ENCODE data around the gene WAPL.

The WAPL gene

GRCh38 chr10:86419101-86419500 is 102.5 kb downstream of the WAPL start:
- Mint-ChIP-seq H3K27ac (peak overlapping the region; percentile 1), H3K4me1 (ENCODE audit: low read depth) (peaks cover 25% of the 10 kb centered on the region), H3K9me3 (no peaks in the 10 kb centered on the region)

GRCh38 chr10:86415583-86415982 is 106.0 kb downstream of the WAPL start:
- peaks cover 58% of the 10 kb centered on the region for H3K4me1 Mint-ChIP-seq (ENCODE audit: low read depth)
- no peak overlapping the region for H3K4me3 Mint-ChIP-seq
- H3K9me3 Mint-ChIP-seq = peaks cover 6% of the 10 kb centered on the region
- no peak overlapping the region for H3K27ac Mint-ChIP-seq
- peaks cover 7% of the 10 kb centered on the region for H3K36me3 Mint-ChIP-seq (ENCODE audit: low read depth)
- no peaks in the 10 kb centered on the region for H3K27me3 Mint-ChIP-seq

More at GRCh38 chr10:86419101-86419500, 102.5 kb downstream of the WAPL start:
- H3K36me3 Mint-ChIP-seq (ENCODE audit: low read depth) = no peaks in the 10 kb centered on the region
- H3K27me3 Mint-ChIP-seq = no peaks in the 10 kb centered on the region
- H3K4me3 Mint-ChIP-seq = no peak overlapping the region

- Mint-ChIP-seq H3K4me3 (no peak overlapping the region), H3K36me3 (ENCODE audit: low read depth) (peaks cover 8% of the 10 kb centered on the region), H3K4me1 (ENCODE audit: low read depth) (peaks cover 60% of the 10 kb centered on the region), H3K27me3 (no peaks in the 10 kb centered on the region), H3K9me3 (peaks cover 7% of the 10 kb centered on the region), H3K27ac (peak overlapping the region; percentile 22)
Observed at GRCh38 chr10:86415116-86415515, 106.5 kb downstream of the WAPL start.

GRCh38 chr10:86413046-86413728 is 108.4 kb downstream of the WAPL start:
- H3K4me1 Mint-ChIP-seq (ENCODE audit: low read depth) = peaks cover 55% of the 10 kb centered on the region
- no peaks in the 10 kb centered on the region for H3K27me3 Mint-ChIP-seq
- peaks cover 7% of the 10 kb centered on the region for H3K9me3 Mint-ChIP-seq
- H3K4me3 Mint-ChIP-seq = peak overlapping the region; percentile 64
- H3K36me3 Mint-ChIP-seq (ENCODE audit: low read depth) = peaks cover 8% of the 10 kb centered on the region
- H3K27ac Mint-ChIP-seq = peak overlapping the region; percentile 86

GRCh38 chr10:86411852-86412560 is 109.6 kb downstream of the WAPL start:
- Mint-ChIP-seq H3K36me3 (ENCODE audit: low read depth) (peaks cover 8% of the 10 kb centered on the region), H3K4me1 (ENCODE audit: low read depth) (peaks cover 54% of the 10 kb centered on the region), H3K27me3 (no peaks in the 10 kb centered on the region), H3K4me3 (peak overlapping the region; percentile 64), H3K9me3 (peaks cover 7% of the 10 kb centered on the region), H3K27ac (peak overlapping the region; percentile 86)

GRCh38 chr10:86411281-86411841 is 110.2 kb downstream of the WAPL start:
- Mint-ChIP-seq H3K4me3 (peak overlapping the region; percentile 64), H3K27me3 (no peaks in the 10 kb centered on the region), H3K9me3 (peaks cover 7% of the 10 kb centered on the region), H3K27ac (peak overlapping the region; percentile 86), H3K4me1 (ENCODE audit: low read depth) (peaks cover 54% of the 10 kb centered on the region), H3K36me3 (ENCODE audit: low read depth) (peaks cover 8% of the 10 kb centered on the region)

- peak overlapping the region; percentile 86 for H3K27ac Mint-ChIP-seq
- H3K36me3 Mint-ChIP-seq (ENCODE audit: low read depth) = peaks cover 8% of the 10 kb centered on the region
- no peak overlapping the region for H3K4me3 Mint-ChIP-seq
- peaks cover 7% of the 10 kb centered on the region for H3K9me3 Mint-ChIP-seq
- H3K4me1 Mint-ChIP-seq (ENCODE audit: low read depth) = peaks cover 49% of the 10 kb centered on the region
- no peaks in the 10 kb centered on the region for H3K27me3 Mint-ChIP-seq
Observed at GRCh38 chr10:86410542-86411124, 111.0 kb downstream of the WAPL start.

GRCh38 chr10:86409183-86409582 is 112.4 kb downstream of the WAPL start:
- H3K27ac Mint-ChIP-seq = no peak overlapping the region
- H3K9me3 Mint-ChIP-seq = peaks cover 7% of the 10 kb centered on the region
- H3K36me3 Mint-ChIP-seq (ENCODE audit: low read depth) = peaks cover 8% of the 10 kb centered on the region
- H3K4me3 Mint-ChIP-seq = no peak overlapping the region
- H3K4me1 Mint-ChIP-seq (ENCODE audit: low read depth) = peaks cover 40% of the 10 kb centered on the region
- H3K27me3 Mint-ChIP-seq = no peaks in the 10 kb centered on the region

GRCh38 chr10:86403183-86403797 is 118.3 kb downstream of the WAPL start:
- Mint-ChIP-seq H3K4me3 (no peak overlapping the region), H3K4me1 (ENCODE audit: low read depth) (peaks cover 18% of the 10 kb centered on the region), H3K9me3 (no peaks in the 10 kb centered on the region), H3K36me3 (ENCODE audit: low read depth) (no peaks in the 10 kb centered on the region), H3K27me3 (no peaks in the 10 kb centered on the region), H3K27ac (no peak overlapping the region)

GRCh38 chr10:86402283-86402941 is 119.2 kb downstream of the WAPL start:
- Mint-ChIP-seq H3K9me3 (no peaks in the 10 kb centered on the region), H3K36me3 (ENCODE audit: low read depth) (no peaks in the 10 kb centered on the region), H3K27me3 (no peaks in the 10 kb centered on the region), H3K4me3 (no peak overlapping the region), H3K4me1 (ENCODE audit: low read depth) (peaks cover 18% of the 10 kb centered on the region), H3K27ac (peak overlapping the region; percentile 40)

GRCh38 chr10:86401588-86402282 is 119.9 kb downstream of the WAPL start:
- Mint-ChIP-seq H3K27ac (peak overlapping the region; percentile 45), H3K27me3 (no peaks in the 10 kb centered on the region), H3K36me3 (ENCODE audit: low read depth) (no peaks in the 10 kb centered on the region), H3K9me3 (no peaks in the 10 kb centered on the region), H3K4me1 (ENCODE audit: low read depth) (peaks cover 18% of the 10 kb centered on the region), H3K4me3 (peak overlapping the region; percentile 83)

GRCh38 chr10:86400705-86401587 is 120.6 kb downstream of the WAPL start:
- Mint-ChIP-seq H3K27ac (peak overlapping the region; percentile 81), H3K36me3 (ENCODE audit: low read depth) (no peaks in the 10 kb centered on the region), H3K27me3 (no peaks in the 10 kb centered on the region), H3K4me3 (peak overlapping the region; percentile 83), H3K4me1 (ENCODE audit: low read depth) (peaks cover 18% of the 10 kb centered on the region), H3K9me3 (no peaks in the 10 kb centered on the region)
